ENCODE results near the gene CAMK1D.

The CAMK1D gene

GRCh38 chr10:12835709-12836108, 486.4 kb downstream of the CAMK1D start:
- H3F3A ChIP-seq (ENCODE audit: control insufficient read depth, insufficient read depth), result no peaks in the 10 kb centered on the region
- no peaks in the 10 kb centered on the region for H3K79me2 ChIP-seq (ENCODE audit: control insufficient read depth, low read length)
- H3K4me1 ChIP-seq (ENCODE audit: control insufficient read depth, low read length), result no peaks in the 10 kb centered on the region
- H3K27ac ChIP-seq (ENCODE audit: low read depth, low read length), result no peak overlapping the region
- H3K9me2 ChIP-seq (replicated peaks; ENCODE audit: control insufficient read depth, low read length), result no peaks in the 10 kb centered on the region
- H3K4me3 ChIP-seq (ENCODE audit: low read length), result no peak overlapping the region
- TF ChIP-seq CTCF (IDR thresholded peaks at IDR 0.05; ENCODE audit: low read depth, low read length, poor library complexity, severe bottlenecking) (no peak), EZH2phosphoT487 (IDR thresholded peaks at IDR 0.05; ENCODE audit: borderline replicate concordance, low read length) (no peak)
- H3K9me3 ChIP-seq (ENCODE audit: control insufficient read depth, insufficient read depth, low read length), result no peaks in the 10 kb centered on the region
- H3K27me3 ChIP-seq (ENCODE audit: control insufficient read depth, low read length), result no peaks in the 10 kb centered on the region
- H3K36me3 ChIP-seq (ENCODE audit: control insufficient read depth, low read length), result no peaks in the 10 kb centered on the region
- no peak overlapping the region for H3K4me2 ChIP-seq (ENCODE audit: low read length)
- no peaks in the 10 kb centered on the region for H4K20me1 ChIP-seq (ENCODE audit: control insufficient read depth, insufficient read depth, low read depth, low read length)

GRCh38 chr10:12838366-12838765, 489.0 kb downstream of the CAMK1D start:
- H4K20me1 ChIP-seq (ENCODE audit: control insufficient read depth, insufficient read depth, low read depth, low read length), result no peaks in the 10 kb centered on the region
- no peaks in the 10 kb centered on the region for H3K79me2 ChIP-seq (ENCODE audit: control insufficient read depth, low read length)
- H3K36me3 ChIP-seq (ENCODE audit: control insufficient read depth, low read length), result no peaks in the 10 kb centered on the region
- H3K27ac ChIP-seq (ENCODE audit: low read depth, low read length), result no peak overlapping the region
- no peaks in the 10 kb centered on the region for H3K27me3 ChIP-seq (ENCODE audit: control insufficient read depth, low read length)
- H3K4me2 ChIP-seq (ENCODE audit: low read length), result no peak overlapping the region
- no peaks in the 10 kb centered on the region for H3K9me3 ChIP-seq (ENCODE audit: control insufficient read depth, insufficient read depth, low read length)
- TF ChIP-seq EZH2phosphoT487 (IDR thresholded peaks at IDR 0.05; ENCODE audit: borderline replicate concordance, low read length) (no peak), CTCF (IDR thresholded peaks at IDR 0.05; ENCODE audit: low read depth, low read length, poor library complexity, severe bottlenecking) (no peak)
- H3K9me2 ChIP-seq (replicated peaks; ENCODE audit: control insufficient read depth, low read length), result no peaks in the 10 kb centered on the region
- no peaks in the 10 kb centered on the region for H3K4me1 ChIP-seq (ENCODE audit: control insufficient read depth, low read length)
- no peaks in the 10 kb centered on the region for H3F3A ChIP-seq (ENCODE audit: control insufficient read depth, insufficient read depth)
- H3K4me3 ChIP-seq (ENCODE audit: low read length), result no peak overlapping the region

- Histone ChIP-seq H3K9me2 (replicated peaks; ENCODE audit: control insufficient read depth, low read length) (no peaks in the 10 kb centered on the region), H3K27ac (ENCODE audit: low read depth, low read length) (no peak overlapping the region), H3K36me3 (ENCODE audit: control insufficient read depth, low read length) (no peaks in the 10 kb centered on the region), H3K4me1 (ENCODE audit: control insufficient read depth, low read length) (no peaks in the 10 kb centered on the region), H4K20me1 (ENCODE audit: control insufficient read depth, insufficient read depth, low read depth, low read length) (no peaks in the 10 kb centered on the region), H3K4me2 (ENCODE audit: low read length) (no peak overlapping the region), H3K9me3 (ENCODE audit: control insufficient read depth, insufficient read depth, low read length) (no peaks in the 10 kb centered on the region), H3F3A (ENCODE audit: control insufficient read depth, insufficient read depth) (no peaks in the 10 kb centered on the region), H3K27me3 (ENCODE audit: control insufficient read depth, low read length) (no peaks in the 10 kb centered on the region), H3K79me2 (ENCODE audit: control insufficient read depth, low read length) (no peaks in the 10 kb centered on the region), H3K4me3 (ENCODE audit: low read length) (no peak overlapping the region)
- TF ChIP-seq EZH2phosphoT487 (IDR thresholded peaks at IDR 0.05; ENCODE audit: borderline replicate concordance, low read length) (no peak), CTCF (IDR thresholded peaks at IDR 0.05; ENCODE audit: low read depth, low read length, poor library complexity, severe bottlenecking) (no peak)
Measured at GRCh38 chr10:12838995-12839927, 489.9 kb downstream of the CAMK1D start.

All from DOHH2 (cell line).